ENCODE results near the gene RIMKLA.
A peak's percentile ranks its signal among the peaks of the same experiment; 100 is the strongest.

The RIMKLA gene

DNA sequence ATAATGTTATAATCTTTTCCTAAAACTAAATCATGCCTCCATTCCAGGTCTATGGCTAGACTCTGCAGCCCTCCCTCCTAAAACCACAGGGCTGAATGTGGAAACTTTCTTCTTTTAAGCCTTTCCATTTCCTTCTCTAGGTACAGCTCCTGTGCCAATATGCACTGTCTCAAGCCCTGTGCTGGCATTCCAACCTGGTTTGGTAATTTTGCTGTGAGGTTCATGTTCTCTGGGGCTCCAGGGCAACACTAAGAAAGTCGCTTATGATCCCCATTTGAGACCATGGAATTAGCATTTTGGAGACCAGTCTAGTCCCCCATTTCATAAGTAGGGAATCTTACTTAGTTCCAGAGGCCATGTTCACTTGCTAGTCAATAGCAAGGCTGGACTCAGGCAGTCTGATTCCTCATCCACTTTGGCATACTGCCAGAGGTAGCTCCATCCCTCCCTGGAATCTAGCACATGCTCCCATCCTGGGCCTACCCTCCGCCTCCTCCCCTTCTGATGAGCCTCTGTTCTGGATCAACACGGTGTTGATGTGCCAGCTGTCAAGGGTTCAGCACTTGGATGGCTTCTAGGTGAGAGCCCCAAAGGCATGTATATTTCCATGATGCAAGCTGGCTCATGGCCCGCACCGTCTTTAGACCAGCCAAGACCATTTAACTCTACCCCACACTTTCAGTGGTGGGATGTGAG, 38.7 kb downstream of the RIMKLA start:
- no peaks in the 10 kb centered on the region for H3K36me3 Mint-ChIP-seq (ENCODE audit: low read depth)
- TF ChIP-seq, protein P1, sequence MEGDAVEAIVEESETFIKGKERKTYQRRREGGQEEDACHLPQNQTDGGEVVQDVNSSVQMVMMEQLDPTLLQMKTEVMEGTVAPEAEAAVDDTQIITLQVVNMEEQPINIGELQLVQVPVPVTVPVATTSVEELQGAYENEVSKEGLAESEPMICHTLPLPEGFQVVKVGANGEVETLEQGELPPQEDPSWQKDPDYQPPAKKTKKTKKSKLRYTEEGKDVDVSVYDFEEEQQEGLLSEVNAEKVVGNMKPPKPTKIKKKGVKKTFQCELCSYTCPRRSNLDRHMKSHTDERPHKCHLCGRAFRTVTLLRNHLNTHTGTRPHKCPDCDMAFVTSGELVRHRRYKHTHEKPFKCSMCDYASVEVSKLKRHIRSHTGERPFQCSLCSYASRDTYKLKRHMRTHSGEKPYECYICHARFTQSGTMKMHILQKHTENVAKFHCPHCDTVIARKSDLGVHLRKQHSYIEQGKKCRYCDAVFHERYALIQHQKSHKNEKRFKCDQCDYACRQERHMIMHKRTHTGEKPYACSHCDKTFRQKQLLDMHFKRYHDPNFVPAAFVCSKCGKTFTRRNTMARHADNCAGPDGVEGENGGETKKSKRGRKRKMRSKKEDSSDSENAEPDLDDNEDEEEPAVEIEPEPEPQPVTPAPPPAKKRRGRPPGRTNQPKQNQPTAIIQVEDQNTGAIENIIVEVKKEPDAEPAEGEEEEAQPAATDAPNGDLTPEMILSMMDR (IDR thresholded peaks at IDR 0.05; ENCODE audit: unreplicated experiment in 3 of 3), result no peak
- H3K27ac Mint-ChIP-seq, result peak overlapping the region in 2 of 3 experiments; percentile 46 to 81
- H3K4me3 Mint-ChIP-seq, result no peak overlapping the region
- no peaks in the 10 kb centered on the region for H3K9me3 Mint-ChIP-seq
- no peaks in the 10 kb centered on the region for H3K27me3 Mint-ChIP-seq (ENCODE audit: low read depth)
- peaks cover 73% of the 10 kb centered on the region for H3K4me1 Mint-ChIP-seq

GRCh38 chr1:42420121-42420520, 39.5 kb downstream of the RIMKLA start:
- no peaks in the 10 kb centered on the region for H3K36me3 Mint-ChIP-seq (ENCODE audit: low read depth)
- H3K27ac Mint-ChIP-seq, result peak overlapping the region; percentile 46 to 81 (median 80)
- H3K27me3 Mint-ChIP-seq (ENCODE audit: low read depth), result no peaks in the 10 kb centered on the region
- no peaks in the 10 kb centered on the region for H3K9me3 Mint-ChIP-seq
- H3K4me1 Mint-ChIP-seq, result peaks cover 82% of the 10 kb centered on the region
- H3K4me3 Mint-ChIP-seq, result peak overlapping the region in 1 of 3 experiments; percentile 38
- TF ChIP-seq, protein P1 (IDR thresholded peaks at IDR 0.05; ENCODE audit: unreplicated experiment in 3 of 3), result no peak

GRCh38 chr1:42420911-42421585, 40.5 kb downstream of the RIMKLA start:
- Mint-ChIP-seq H3K4me3 (peak overlapping the region; percentile 16 to 38 (median 27)), H3K36me3 (ENCODE audit: low read depth) (no peaks in the 10 kb centered on the region), H3K27ac (peak overlapping the region; percentile 46 to 81 (median 80)), H3K9me3 (no peaks in the 10 kb centered on the region), H3K4me1 (peaks cover 87% of the 10 kb centered on the region), H3K27me3 (ENCODE audit: low read depth) (peaks cover 5% of the 10 kb centered on the region)
- TF ChIP-seq, protein P1 (IDR thresholded peaks at IDR 0.05; ENCODE audit: unreplicated experiment in 3 of 3), result no peak

- Mint-ChIP-seq H3K4me1 (peaks cover 76% of the 10 kb centered on the region), H3K9me3 (no peaks in the 10 kb centered on the region), H3K27ac (peak overlapping the region; percentile 55 to 83 (median 82)), H3K27me3 (ENCODE audit: low read depth) (peaks cover 8% of the 10 kb centered on the region), H3K36me3 (ENCODE audit: low read depth) (no peaks in the 10 kb centered on the region), H3K4me3 (no peak overlapping the region)
- TF ChIP-seq, protein P1 (IDR thresholded peaks at IDR 0.05; ENCODE audit: unreplicated experiment in 3 of 3), result no peak
Measured at GRCh38 chr1:42422737-42423136, 42.1 kb downstream of the RIMKLA start.

DNA sequence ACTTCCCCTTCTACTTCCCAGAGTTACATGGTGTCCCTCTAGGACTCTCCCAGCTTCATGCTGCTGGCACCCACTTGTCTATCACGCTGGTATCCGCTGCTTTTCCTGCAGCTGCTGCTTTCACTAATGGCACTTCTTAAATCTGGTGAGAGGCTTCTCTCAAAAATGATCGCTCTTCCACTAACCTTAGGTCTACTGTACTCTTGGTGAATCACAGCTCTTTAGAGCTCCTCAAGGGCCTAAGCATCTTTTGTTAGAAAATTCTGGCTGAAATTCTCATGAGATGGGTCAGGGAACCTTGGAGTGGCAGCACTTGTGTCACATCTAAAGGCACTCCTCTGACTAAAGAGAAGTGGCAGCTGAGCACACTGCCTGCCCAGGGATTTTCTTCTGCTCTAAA, 43.1 kb downstream of the RIMKLA start:
- no peaks in the 10 kb centered on the region for H3K9me3 Mint-ChIP-seq
- H3K27me3 Mint-ChIP-seq (ENCODE audit: low read depth), result peaks cover 8% of the 10 kb centered on the region
- peak overlapping the region in 2 of 3 experiments; percentile 5 to 9 for H3K4me3 Mint-ChIP-seq
- peak overlapping the region; percentile 55 to 83 (median 82) for H3K27ac Mint-ChIP-seq
- TF ChIP-seq, protein P1 (IDR thresholded peaks at IDR 0.05; ENCODE audit: unreplicated experiment in 3 of 3), result no peak
- H3K36me3 Mint-ChIP-seq (ENCODE audit: low read depth), result no peaks in the 10 kb centered on the region
- H3K4me1 Mint-ChIP-seq, result peaks cover 68% of the 10 kb centered on the region

Measured in nephron (organoid).